ENCODE measurements around the gene SKAP2.

The SKAP2 gene

DNA sequence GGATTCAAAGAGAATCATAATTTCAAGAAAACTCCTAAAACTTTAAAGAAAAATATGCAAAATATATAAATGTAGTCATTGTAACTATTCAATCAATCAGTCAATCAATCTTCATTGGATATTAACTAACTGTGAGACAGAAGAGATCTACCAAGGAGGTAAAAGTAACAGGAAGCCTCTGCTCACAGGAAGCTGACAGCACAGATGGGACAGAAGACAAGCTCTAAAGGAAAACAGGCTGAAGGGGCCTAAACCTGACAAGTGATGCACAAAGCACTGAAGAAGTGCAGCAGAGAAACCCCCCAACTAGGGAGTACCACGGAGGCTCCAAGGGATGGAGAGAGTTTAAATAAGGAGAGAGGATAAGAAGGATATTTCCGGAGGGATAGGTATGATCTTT lies 173.0 kb downstream of the SKAP2 start:
- DNase-seq = no peak

DNA sequence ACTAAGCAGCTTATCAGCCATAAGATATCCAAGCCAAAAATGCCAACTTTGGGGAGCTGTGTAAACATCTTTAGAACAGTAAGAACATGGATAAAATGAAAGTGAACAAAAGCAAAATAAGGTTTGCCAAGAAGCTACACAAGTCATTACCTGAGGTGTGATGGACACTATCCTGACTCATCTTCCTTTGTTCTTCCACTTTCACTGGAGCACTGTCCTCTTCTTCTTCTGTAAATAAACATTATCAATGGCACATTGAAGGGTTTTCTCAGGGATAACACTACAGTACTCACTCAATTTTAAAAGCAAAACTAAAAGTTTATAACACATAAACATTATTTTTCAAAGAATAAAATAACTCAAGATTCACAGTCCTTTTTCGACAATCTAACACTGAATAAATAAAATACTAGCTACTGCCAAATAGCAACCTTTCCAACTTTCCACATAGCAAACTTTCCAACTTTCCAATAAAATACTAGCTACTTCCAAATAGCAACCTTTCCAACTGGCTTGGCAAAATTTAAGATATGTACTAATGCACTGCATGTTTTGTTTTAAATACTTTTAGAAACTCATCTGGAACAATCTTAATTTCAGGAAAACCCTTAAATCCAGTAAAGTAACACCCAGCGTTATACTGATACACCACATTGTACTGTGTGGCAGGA lies 174.1 kb downstream of the SKAP2 start:
- DNase-seq = no peak

DNA sequence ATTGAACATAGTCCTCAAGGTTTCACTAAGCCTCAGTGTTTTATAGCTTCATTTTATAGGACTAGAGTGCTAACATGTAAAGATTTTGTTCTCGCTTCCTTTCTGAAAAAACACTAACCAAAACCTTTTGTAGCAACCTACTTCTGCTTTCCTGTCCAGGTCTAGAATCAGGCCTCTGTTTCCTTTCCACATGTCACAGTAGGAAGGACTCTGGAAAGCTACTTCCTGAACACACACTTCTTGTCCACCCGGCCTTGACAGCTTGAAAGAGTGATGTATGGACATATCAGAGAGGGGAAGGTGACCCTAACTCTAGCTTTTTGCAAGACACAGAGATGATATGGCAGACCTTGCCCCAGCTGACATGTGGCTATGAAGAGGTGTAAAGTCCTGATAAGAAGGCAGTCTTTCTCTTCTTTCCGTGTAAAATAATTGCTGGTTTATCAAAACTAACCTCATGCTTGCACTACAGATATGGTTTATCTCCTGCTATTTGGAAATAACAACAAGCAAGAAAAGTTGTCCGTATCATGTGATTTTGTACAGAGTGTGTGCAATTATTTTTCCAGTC lies 175.4 kb downstream of the SKAP2 start:
- no peak for DNase-seq

DNA sequence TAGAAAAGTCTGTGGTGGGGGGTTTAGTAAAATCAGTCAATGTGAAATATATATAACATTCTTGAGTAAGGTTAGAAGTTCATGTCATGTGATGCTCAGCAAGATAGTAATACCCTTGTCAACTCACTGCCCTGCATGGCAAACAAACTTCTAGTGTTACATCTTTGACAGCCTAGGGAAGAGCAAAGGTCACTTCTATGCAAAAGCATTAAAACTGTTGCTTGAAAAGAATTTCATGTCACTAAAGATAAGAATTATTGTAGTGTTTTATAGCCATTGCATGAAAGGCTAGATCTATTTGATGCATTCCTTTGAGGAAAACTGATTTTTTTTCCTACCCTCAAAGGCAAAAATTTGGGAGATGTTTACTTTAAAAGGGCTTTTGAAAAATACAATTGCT lies 176.0 kb downstream of the SKAP2 start:
- DNase-seq = no peak

DNA sequence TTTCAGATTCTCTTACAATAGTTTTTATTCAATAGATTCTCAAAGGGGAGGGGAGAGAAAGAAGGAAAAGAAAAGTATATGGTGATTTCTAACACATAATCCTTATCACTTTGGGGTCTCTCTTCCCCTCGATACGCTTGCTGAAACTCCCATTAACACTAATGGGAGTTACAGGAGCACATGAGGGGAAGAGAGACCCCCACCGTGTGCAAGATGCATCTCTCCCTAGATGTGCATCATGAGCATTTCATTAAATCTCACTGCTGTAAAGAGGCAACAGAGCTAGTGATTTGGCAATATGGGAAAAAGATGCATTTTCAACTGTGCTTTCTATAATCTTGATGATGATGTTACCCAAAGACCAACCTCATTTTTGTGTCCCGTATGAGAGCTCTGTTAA lies 177.4 kb downstream of the SKAP2 start:
- DNase-seq = no peak

DNA sequence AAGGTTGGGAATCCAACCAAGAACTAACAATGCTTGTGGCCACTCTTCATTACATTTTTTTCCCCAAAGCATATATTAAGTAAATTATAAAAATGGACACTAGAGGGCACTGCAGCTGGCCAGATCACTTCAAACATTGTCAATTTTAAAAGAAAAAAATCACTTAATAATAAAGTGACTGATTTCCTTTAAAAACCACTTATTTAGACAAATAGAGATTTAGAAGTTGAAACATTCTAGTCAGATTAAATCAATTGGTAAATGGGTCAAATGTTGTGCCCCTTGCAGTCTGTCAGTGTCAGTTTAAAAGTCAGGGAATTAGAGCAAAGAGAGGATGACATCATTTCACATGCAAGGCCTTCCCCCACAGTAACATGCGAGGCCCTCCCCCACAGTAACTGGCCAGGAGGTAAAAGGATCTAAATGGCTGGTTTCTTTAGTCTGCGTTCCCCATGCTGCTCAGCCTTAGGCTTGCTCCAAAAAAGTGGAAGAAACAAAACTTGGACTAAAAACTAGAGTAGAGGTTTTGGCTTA lies 177.9 kb downstream of the SKAP2 start:
- no peak for DNase-seq

DNA sequence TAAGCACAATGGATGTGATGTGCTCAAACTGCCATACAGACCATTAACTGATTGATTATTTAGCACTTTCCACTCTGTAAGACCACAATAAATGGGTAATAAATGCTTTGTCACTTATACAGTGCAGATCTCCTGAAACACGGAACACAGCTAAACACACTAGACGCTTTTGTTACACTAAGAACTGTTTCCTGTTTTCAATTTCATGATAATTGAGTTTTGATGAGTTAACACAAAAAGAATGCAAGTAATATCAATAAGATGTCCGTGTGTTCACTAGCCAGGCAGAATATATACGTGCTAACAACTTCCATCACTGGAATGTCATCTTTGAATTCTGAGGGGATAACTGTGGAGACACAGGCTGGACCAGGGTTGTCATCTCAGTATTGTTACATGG lies 178.8 kb downstream of the SKAP2 start:
- DNase-seq = no peak

DNA sequence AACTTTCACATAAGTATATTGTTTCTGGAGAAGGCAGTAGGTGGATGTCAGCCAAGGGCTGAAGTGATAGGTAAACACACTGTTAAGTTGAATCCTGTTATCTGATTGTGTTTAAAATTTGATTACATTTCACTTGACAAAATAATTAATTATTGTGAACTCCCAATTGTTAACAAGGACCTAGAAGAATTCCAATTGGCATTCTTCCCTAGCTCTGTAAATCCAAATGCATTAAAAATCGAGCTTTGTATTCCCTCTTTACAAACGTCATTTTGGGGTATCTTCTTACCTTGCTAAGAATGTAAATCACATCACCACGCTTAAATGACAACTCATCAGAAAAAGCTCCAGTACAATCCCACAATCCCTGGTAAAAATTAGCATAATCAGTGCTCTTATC lies 179.9 kb downstream of the SKAP2 start:
- no peak for DNase-seq

DNA sequence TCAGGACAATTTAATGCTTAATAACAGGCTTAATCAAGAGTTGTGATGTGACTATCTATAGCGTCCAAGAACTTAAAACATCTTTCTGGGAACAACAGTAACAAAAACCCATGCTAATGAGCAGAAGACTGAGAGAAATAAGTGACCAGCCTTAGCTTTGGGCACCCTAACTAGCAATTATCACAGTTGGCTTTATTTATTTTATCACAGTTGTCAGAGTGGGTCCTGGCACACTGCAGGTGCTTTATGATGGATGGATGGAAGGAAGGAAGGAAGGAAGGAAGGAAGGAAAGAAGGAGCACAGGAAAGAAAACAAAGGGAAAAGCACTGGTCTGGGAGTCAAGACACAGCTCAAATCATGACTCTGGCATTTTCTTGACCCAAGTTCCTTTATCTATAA lies 181.1 kb downstream of the SKAP2 start:
- DNase-seq = no peak

DNA sequence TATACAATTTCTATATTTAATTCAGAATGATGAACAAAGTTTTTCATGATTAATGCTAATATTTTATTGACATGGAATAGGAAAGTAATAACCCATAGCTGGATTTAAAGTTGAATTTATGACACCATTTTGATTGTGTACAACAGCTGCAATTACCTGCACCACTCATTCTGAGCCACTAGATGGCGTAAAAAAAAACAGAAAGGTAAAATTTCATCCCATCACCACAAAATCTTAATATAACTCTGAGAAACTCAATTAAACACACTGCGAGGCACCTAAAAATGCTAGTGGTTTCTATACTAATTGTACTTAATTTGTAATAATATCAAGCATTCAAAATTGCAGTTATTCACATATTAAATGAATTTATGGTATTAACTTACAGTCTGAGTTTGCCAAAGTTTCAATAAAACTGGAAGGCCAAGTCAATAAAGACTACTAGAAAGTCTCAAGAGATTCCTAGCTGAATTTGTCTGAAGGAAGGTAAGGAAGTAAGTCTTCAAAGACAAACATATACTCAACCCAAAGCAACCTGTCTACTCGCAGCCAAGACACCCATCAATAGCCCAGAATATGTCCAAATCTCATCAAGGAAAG lies 182.5 kb downstream of the SKAP2 start:
- no peak for DNase-seq

DNA sequence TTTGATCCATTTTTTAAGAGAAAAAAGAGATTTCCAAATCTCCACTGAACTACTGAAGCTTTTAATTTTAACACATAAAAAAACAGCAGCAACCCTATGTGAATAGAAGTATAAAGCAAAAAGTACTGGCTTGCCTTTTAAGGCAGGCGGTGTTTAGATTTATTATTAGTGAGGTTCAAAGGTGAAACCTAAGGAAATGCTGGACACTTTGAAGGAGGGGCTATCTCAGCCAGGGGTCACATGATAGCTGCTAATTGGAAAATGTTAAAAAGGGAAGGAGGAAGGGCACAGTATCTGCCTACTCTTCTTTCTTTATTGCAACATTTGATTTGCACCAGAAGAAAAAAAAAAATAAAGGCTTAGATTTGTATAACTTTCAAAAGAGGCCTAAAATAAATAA lies 183.8 kb downstream of the SKAP2 start:
- no peak for DNase-seq

DNA sequence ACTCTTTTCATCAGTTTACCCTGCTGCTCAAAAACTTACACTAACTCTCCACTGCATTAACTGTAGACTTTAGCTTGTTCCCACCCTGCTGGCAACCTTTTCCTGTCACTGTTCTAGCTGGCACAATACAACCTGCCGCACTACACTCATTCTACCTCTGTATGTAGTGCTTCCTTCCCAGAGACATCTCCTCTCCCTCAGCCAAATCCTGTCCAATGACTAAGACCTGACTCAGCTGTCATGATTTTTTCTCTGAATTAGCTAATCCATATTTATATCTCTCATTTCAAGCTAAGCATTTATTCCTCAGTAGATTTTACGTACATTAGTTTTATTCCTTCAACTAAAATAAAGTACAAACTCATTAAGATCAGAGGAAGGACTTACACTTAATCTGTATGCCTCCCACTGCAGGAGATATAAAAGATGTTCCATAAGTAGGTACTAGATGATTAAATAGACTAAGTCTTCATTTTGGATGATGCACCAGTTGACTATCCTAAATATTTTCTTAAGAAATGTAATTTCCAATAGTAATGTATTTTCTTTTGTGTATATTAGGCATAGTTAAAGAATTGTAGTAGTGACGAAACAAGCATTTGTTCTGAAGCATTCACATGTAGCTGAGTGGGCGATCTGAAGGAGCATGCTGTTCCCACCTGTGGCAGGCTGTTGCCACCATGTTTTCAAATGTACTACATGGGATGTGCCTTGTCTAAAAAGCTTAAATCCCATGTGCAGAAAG lies 189.1 kb downstream of the SKAP2 start:
- DNase-seq = no peak

DNA sequence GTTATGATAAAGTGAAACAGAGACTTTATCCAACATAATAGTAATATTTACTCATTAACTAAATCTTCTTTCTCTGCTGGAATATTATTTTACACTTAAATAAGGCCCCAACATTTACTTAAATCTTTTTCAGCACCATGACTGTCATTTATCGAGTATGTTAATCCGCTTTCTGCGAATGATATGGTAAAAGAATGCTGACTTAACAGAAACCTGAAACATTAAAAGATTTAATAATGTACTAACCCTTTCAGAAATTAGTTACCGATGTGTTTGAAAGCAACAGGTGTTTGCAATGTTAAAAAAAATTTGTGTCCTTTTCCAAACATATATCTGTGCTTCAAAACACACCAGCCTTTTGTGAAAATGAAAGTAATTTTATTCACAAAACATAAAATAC lies 190.5 kb downstream of the SKAP2 start:
- no peak for DNase-seq

DNA sequence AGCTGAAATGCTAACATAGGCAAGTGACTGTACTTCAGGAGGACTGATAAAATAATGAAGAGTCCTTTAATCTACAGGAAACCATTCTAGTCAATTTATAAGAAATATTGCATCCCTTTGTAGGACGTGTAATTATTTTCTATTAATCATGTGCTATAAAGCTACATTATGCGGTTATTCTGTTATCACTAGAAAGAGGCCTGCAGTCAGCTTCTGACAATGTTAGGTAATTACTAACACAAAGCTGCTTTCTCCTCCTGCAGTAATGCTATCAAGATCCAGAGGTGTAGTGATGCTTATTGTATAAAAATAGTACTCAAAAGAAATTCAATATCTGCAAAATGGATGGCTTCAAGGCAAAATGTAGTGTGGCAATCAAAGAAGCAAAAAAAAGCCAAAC lies 191.1 kb downstream of the SKAP2 start:
- no peak for DNase-seq

DNA sequence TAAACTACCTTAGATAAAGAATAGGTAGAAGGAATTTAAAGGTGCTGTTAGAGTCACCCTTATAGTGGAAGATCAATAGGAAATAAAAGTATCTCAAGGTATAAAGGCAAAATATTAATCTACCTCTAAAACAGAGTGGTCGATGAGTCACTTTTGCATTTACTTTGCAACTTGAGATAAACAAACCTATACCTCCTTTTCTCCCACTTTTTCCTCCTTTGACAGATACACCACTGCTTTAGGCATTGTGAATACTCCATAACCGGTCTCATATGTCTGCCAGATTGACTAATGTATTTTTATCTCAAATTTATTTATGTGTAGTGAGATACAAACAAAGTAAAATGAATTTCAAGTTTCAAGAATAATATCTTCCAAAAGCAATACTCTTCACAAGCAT lies 193.5 kb downstream of the SKAP2 start:
- no peak for DNase-seq

DNA sequence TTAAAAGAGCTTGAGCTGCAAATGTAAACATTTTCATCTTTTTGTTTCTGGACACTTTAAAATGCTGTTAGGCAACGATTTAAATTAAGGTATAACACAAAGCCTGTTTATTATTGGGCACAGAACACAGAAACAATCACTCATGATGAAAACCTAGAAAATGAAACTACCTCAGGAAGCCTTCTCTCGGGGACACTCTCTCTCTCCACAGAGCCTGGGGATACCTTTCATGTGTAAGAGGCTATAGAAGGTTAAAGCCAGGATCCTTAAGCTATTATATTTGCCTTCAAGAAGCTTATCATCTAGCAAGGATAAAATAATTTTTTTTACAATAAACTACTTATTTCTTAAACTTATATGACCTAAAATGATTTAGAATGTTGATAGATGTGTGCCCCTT lies 194.1 kb downstream of the SKAP2 start:
- DNase-seq = no peak

DNA sequence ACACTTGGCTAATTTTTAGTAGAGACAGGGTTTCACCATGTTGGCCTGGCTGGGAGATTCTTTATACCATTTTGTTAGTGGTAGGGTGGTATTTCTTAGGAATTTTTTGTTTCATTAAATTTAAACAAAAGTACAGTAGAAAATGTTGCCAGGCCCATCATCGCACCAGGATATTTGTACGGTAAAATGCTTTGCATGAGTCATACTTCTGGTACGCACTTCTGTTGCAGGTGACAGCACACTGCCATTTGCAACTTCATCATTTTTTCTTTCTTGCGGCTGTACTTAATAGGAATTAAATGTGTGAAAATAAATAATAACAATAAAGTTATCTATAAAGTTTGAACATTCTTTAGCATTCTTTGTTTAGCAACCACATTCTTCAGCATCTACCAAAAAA lies 195.6 kb downstream of the SKAP2 start:
- no peak for DNase-seq

DNA sequence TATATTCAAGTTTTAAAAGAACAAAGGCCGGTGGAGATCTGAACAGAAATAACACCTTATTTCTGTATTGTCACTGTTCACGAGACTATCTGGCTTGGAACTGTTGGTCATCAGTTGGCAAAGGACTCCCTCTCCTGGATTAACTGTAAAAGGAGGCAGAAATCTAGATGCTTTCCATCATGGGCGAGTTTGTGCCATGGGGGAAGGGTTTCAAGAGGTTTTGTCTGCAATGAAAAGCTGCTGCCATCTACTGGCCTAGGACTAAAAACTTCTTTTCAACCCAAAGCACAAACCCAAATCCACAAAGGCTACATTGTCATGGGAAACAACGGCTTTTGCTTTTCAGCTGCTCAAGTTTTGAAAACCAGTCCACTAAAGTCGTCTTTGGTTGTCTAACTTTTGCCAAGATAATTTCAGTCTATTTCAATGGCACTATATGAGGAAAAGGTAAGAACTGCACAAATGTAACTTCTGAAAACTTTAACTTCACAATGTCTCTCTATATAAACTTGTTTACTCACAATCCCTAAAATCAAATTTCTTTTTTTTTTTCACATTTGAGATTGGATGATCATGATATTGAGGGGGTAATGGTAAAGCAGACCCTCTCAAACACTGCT lies 196.8 kb downstream of the SKAP2 start:
- DNase-seq = peak; percentile 78

DNA sequence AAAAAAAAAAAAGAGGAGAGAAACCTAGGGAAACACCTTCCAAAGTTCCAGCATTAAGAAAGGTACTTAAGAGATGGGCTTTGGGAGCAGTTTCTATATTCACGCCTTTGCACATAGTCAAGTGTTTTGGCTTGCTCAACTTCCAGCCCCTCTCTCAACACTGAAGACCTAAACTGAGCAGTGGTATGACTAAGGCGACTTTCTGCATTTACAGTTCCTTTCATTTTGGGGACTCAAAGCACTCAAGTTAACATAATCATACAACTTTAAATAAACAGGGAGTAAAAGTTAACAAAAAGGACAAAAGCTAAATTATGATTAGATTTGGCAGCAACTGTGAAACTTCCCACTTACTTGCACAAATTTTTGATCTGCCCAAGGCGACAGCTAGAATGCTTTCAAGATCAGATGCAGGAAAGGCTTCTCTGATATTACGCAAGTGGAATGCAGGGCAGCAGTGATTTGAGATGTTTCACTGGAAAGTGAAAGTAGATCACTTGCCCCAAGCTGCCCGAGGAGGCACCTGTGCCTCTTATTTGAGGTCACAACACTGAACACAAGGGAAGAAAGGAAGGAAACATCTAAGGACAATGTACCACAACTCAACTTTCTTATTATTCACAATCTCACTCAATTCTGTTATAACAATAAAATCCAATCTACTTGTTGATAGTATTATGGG lies 199.5 kb downstream of the SKAP2 start:
- no peak for DNase-seq

DNA sequence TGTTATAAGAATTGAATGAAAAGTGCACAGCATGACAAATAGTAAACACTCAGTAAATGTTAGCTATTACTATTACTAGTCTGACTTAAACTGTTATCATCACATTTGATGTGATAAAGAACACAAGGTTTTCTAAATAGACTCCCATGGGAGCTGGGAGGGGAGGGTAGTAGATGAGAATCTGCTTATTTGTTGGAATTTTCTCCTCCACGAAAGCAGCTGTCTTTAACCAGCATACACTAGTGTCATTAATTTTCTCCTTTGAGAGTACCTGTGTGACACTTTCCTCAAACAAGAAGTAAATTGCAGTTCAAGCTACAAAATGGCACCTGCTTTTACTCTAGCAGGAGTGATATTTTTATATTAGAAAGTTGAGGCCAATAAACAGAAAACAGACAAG lies 200.1 kb downstream of the SKAP2 start:
- DNase-seq = no peak

DNA sequence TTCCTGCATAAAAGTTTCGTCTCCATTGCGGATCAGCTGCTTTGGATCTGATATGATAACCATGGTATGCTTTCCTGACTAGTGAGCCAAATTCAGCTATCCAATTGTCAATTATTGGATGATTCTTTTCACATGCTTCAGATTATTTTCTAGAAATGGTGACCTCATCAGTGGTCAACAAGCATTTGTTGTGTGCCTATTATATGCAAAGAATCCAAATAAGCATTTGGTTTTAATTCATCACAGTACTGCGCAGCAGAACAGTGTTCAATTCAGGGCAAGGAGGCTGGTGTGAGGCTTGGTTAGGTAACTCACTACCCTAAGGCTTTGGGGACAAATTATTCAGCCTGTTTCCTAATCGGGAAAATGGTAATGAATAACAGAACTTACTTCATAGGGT lies 200.5 kb downstream of the SKAP2 start:
- no peak for DNase-seq

DNA sequence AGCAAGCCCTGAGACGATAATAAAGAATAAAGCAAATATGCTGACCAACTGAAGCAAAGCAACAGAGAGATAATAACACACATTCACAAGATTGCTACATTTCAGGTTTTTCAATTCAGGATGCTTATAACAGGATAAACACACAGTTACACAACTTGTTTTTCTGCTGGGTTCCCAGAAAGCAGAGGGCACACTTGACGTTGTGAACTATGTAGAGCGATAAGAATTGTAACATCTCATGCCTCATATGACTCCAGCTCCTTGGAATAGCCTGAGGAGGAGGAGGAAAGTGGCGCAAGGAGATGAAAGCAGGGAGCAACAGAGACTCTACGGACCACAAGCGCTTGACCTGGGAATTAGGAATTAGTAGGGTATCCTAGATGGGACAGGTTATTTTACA lies 201.7 kb downstream of the SKAP2 start:
- no peak for DNase-seq

DNA sequence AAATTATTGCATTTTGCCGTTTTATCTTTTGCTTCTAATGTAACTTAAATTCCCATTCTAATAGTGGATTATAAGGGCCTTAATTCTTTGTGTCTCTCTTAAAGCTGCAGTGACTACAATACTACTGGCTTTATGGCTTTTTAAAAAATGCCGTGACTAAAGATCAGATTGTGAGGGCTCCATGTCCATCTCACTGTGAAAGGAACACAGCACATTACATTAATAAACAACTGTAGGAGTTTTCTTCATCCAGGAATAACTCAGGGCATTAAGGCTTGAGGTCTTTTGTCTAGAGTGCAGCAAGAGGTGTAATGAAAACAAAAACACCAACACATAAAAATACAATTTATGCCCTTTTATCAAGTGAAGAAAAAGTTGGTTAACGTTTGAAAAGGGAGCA lies 205.3 kb downstream of the SKAP2 start:
- no peak for DNase-seq

All from NCI-H524 treated with DMSO at 0.1 percent for 48 hours (cell line).